Glomerular visceral epithelial cell (primary cell): ENCODE results near the gene CACNA1C.
A peak's percentile ranks its signal among the peaks of the same experiment; 100 is the strongest.

Experiments used
- DNase-seq: peaks from one replicate; pipeline ENCODE4 v3.0.0-alpha.2; 2016; ENCODE audit errors: extremely low spot score

Gene CACNA1C

DNA sequence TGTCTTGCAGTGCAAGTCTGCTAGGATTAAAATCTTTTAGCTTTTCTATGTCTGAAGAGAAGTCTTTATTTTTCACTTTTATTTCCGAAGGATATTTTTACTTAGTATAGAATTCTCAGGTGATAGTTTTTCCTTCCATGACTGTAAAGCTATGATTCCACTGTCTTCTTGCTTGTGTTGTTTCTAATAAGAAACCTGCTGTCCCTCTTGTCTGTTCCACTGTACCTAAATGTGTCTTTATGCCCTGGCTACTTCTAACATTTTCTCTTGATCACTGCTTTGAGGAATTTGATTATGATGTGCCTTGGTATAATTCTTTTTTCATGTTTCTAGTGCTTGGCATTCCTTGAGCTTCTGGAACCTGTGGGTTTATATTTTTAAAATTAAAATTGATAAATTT lies 228.7 kb downstream of the CACNA1C start:
- DNase-seq: no peak

DNA sequence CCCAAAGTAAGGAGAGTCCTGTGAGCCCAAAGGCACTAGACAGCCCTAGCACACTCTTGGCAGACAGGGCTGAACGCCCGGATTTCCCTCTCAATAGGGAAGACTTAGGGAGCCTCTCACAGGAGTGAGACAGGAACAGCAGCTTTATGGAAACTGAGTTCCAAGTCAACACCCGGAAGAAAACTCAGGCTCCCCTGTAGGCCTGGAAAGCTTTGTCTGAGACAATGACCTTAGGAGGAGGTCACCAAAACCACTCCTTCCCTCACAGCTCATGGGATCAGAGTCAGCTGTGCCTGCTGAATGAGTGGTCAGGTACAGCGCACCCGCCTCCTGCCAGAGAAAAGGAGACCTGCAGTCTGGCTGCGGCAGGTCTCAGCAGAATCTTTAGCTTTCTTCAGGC lies 229.5 kb downstream of the CACNA1C start:
- DNase-seq: no peak

GRCh38 chr12:2283480-2283879 lies 230.7 kb downstream of the CACNA1C start:
- no peak for DNase-seq

DNA sequence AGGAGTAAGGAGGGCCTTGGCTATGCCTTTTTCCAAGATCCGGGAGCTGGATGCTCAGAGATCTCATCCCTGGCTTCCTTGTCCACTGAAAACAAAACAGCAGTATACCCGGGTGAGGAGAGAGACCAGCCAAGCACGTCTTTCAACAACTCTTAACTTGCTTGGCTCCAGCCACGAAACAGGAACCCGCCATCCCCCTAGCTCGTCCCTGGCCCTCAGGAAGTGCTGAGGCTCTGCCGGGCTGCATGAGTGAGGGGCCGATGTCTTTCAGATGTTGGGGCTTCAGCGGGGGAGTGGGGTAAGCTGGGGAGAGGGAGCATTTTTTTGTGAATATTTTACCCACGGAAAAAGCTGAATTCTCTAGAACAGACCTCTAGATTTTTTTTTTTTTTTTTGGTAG lies 231.1 kb downstream of the CACNA1C start:
- no peak for DNase-seq

DNA sequence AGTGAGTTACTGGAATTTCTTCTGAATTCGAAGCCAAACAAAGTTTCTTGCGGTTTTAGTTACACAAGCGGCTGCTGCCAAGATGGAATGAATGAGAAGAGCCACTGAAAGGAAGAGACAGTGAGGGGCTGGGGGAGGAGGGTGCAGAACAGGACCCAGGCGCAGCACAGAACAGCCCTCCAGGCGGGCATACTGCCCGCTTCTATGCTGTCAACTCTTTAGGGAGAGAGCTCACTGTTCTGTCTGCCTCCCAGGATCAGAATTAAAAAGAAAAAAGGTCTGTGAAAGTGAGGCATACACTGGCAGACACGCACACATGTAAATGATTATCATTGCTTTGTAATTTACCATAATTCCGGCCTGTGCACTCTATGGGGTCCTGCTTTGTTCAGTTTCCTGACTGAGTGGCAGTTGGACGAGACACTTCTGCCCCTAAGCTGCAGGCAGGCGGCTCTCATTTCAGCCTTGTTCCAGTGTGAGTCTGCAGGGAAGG lies 231.6 kb downstream of the CACNA1C start:
- no peak for DNase-seq

DNA sequence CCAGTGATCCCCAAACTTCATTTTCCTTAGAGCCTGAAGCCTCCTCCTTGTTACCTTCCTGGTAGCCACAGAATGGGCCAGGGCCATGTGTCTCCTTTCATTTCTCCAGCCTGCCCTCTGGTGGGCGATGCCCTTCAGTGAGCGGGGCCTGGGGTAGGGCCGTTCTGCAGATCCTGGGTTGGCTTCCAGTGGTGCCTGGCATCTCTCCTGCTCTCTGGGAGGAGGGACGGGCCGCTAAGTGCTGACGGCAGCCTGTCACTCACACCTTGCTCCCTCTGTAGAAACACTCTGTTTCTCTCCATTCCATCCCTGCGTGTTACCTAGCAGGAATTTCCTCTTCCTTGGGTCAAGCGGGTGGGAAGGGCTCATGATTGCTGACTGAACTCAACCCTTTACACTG lies 232.1 kb downstream of the CACNA1C start:
- peak; percentile 51 for DNase-seq

GRCh38 chr12:2285462-2285861 lies 232.7 kb downstream of the CACNA1C start:
- no peak for DNase-seq

DNA sequence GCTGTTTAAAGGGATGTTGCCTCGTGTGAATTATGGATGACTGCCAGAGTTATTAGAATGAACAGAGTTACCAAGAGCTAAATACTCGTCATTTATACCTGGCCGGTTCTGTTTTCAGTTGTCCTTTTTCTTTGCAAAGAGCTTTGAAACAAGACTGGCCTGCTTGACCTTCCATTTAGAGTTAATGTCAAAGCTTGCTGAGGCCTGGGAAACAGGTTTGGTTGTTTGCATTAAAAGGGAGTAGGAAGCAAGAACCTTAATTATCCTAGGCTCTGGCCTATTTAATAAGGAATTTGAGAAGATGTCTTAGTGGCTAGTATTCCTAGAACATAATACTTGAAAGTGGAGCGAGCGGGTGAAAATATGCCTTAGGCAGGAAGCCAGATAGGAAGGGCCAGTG lies 233.3 kb downstream of the CACNA1C start:
- no peak for DNase-seq

- no peak for DNase-seq
Measured at GRCh38 chr12:2286461-2287131, 233.8 kb downstream of the CACNA1C start.

DNA sequence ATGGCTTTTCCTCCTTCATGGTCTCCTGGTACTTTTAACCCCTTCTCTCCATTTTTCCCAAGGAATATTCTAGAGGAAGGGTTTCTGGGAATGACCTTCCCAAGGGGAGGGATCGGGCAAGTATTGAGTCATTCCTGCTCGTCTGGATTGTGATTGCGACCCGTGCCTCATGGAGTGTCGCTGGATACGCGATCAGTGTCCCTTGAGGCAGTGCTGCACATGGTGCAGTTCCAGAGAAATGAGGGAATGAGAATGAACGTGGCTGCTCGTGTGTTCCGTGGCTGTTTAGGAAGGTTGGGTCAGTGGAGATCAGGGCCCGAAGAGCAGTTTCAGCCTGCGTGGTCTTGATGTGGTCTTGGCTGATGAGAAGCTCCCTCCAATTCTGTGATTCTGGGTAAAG lies 234.4 kb downstream of the CACNA1C start:
- DNase-seq: no peak

- DNase-seq: no peak
Measured at GRCh38 chr12:2287589-2287988, 234.8 kb downstream of the CACNA1C start.

- DNase-seq: no peak
Measured at GRCh38 chr12:2288001-2288400, 235.2 kb downstream of the CACNA1C start.

- no peak for DNase-seq
Measured at GRCh38 chr12:2288471-2288870, 235.7 kb downstream of the CACNA1C start.

DNA sequence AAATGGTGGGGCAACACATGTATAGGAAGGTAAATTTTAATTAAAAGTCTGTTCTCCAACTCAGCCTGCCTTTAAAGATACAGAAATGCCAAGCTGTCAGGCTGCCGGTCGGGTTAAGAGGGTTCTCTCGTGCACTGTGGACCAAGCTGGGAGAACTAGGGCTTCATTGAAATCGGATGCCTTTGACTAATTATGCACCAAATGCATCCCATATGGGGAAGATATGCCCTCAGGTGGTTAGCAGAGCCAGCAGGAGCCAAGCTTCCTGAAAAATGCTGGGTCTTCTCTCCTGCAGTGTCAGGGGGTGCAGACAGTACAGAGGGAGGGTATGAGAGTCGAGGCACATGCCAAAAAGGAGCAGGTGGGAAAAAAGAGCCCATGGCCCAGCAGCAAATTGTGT lies 236.1 kb downstream of the CACNA1C start:
- no peak for DNase-seq

GRCh38 chr12:2289525-2289924 lies 236.7 kb downstream of the CACNA1C start:
- DNase-seq: no peak

GRCh38 chr12:2290091-2290490 lies 237.3 kb downstream of the CACNA1C start:
- no peak for DNase-seq

DNA sequence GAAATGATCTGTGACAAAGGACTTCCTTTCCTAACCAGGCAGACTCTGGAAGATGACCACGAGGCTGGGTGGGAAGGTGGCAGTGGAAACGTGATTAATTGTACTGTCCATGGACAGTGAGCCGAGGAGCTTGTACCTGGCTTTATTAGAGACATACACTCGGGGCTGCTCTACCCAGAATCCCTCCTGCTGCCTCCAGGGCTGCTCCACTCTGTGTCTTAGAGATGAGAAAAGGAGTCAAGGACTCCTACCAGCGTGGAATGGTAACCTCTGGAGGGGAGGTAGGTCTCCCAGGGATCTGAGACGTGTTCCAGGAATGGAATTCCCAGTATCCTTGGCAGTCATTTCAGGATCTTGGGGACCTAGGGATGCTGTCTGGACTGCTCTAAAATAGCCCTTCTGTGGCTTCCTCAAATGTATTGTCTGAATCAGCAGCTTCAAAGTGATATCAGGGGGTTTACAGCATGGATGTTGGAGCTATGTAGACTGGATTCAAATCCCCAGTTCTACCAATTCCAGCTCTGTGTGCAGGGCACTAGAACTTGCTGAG lies 237.8 kb downstream of the CACNA1C start:
- DNase-seq: no peak

DNA sequence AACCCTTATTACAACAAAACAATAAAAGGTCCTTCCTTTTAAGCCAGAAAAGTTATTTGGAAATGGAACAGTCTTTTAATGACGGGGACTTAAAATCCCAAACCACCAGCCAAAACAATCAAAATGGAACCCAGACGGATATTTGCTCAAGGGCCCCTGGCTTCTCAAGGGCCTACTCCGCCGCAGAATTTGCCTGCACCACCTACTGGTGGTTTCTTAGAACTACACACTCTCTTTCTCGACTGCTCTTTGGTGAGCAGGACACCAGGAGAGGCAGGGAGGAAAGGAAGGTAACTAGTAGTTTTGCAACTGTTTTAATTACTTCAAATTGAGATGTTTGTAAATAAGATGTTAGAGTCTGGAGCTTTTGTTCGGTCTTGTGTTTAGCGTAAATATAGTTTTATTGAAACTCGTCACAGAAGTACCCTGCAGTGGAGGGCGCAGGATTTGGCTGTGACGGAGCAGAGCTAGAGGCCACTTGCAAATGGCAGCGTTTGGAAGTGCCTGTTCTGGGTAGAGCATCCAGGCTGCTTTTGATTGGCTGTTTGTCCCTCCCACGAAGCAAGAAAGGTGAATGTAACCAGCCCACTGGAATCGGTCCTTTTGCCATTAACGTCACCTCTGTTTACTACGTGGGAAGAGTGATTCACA lies 238.5 kb downstream of the CACNA1C start:
- peak; percentile 33 for DNase-seq

DNA sequence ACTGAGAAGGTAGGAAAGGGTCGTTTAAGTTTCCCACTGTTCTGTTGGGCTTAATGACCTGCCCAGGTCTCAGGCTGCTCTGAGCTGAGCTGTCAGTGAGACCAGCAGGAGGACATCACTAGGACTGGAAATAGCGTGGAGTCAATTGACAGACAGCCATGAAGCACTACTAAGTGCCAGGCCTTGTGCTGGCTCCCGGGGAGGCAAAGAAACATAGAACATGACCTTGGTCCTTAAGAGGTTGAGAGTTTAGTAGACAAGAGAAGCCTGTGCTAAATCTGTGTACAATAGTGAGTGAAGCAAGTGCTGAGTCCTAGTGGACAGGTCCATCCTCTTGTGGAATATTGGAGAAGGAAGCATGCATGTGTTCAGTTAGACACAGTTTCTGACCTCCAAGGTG lies 239.2 kb downstream of the CACNA1C start:
- DNase-seq: no peak

GRCh38 chr12:2292560-2292959 lies 239.8 kb downstream of the CACNA1C start:
- no peak for DNase-seq

DNA sequence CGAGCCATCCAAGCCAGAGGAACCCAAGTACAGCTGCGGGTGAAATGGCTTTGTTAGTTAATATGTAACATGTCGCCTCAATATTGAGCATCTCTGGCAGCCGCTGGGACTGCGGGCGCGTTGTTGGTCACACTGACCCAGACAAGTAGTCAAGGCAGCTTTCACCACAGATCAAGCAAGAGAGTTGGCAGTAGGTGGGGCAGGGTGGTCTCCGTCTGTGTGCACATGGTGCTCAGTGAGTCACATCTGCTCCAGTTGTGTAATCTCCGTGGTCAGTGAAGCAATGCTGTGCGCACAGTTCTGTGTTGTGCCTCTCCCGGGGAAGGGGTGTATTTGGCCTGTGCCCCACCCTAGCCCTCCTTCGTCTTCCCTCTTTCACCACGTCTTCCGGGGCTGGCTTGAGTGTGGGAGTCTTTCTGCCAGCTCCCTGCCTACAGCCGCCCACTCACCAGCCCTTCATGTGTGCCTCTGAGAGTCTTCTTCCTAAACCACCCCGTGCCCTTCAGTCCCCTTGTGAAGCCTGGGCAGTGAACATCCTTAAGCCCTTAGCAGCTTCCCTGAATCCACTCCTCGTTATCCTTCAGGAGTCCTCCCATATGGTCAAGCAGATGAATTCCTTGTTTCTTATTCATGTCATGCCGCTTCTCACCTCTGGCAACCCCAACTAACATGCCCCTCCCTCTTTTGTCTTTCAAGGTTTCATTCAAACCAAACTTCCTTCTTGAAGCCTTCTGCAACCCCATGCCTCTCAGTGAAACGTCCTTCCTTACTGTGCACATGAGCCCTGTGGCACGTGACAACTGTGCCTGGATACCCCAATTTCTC lies 242.1 kb downstream of the CACNA1C start:
- peak; percentile 71 for DNase-seq

GRCh38 chr12:2295941-2296461 lies 243.2 kb downstream of the CACNA1C start:
- peak; percentile 43 for DNase-seq
